ENCODE data around the gene HAO1.
"Not testable (repeated sequence)": the region's sequence is repeated elsewhere in the genome, so short reads cannot be mapped to it uniquely, and the experiment has no call there.

Gene HAO1

GRCh38 chr20:7834441-7834840 is 105.8 kb downstream of the HAO1 start:
- not testable (repeated sequence) for H3K9ac ChIP-seq (ENCODE audit: low read depth, low read length); H3K27me3 ChIP-seq (ENCODE audit: control insufficient read depth, insufficient read depth, low read length); H3K36me3 ChIP-seq (ENCODE audit: control insufficient read depth, insufficient read depth, low read length); H3K4me1 ChIP-seq (ENCODE audit: control insufficient read depth, insufficient read depth, low read length); H3K9me3 ChIP-seq (ENCODE audit: control insufficient read depth, insufficient read depth, low read length); H3K4me3 ChIP-seq (ENCODE audit: low read depth, low read length); H3K27ac ChIP-seq (ENCODE audit: low read depth, low read length)

All from HUES48 (cell line).